Measurements from ENCODE around the gene PTK6.

- TF ChIP-seq CTCF (IDR thresholded peaks at IDR 0.05; ENCODE audit: low read depth, low read length, poor library complexity, severe bottlenecking) (no peak), EZH2phosphoT487 (IDR thresholded peaks at IDR 0.05; ENCODE audit: borderline replicate concordance, low read length) (no peak)
Observed at GRCh38 chr20:63505723-63506122, 31.5 kb downstream of the PTK6 start.
